HFF-Myc (cell line): ENCODE measurements around the gene CSNK1G1.

Experiments used
- DNase-seq: peaks from one replicate; pipeline ENCODE4 v3.0.0-alpha.2; 2011; ENCODE audit warnings: low read depth; ENCODE audit errors: extremely low read depth
- H3K4me3 ChIP-seq: replicated peaks from 2 replicates; pipeline ENCODE4 v1.5.1; 2011; ENCODE audit warnings: low read depth, mild to moderate bottlenecking, control low read depth, low read length
- TF ChIP-seq, protein P1 (sequence below): IDR thresholded peaks from 2 replicates; pipeline ENCODE4 v1.5.1; 2012; ENCODE audit warnings: mild to moderate bottlenecking, low read depth, low read length, control low read depth; ENCODE audit errors: missing control alignments

The CSNK1G1 gene

GRCh38 chr15:64287953-64288352, 68.0 kb downstream of the CSNK1G1 start:
- TF ChIP-seq, protein P1, sequence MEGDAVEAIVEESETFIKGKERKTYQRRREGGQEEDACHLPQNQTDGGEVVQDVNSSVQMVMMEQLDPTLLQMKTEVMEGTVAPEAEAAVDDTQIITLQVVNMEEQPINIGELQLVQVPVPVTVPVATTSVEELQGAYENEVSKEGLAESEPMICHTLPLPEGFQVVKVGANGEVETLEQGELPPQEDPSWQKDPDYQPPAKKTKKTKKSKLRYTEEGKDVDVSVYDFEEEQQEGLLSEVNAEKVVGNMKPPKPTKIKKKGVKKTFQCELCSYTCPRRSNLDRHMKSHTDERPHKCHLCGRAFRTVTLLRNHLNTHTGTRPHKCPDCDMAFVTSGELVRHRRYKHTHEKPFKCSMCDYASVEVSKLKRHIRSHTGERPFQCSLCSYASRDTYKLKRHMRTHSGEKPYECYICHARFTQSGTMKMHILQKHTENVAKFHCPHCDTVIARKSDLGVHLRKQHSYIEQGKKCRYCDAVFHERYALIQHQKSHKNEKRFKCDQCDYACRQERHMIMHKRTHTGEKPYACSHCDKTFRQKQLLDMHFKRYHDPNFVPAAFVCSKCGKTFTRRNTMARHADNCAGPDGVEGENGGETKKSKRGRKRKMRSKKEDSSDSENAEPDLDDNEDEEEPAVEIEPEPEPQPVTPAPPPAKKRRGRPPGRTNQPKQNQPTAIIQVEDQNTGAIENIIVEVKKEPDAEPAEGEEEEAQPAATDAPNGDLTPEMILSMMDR: no peak
- DNase-seq: no peak
- H3K4me3 ChIP-seq: no peak overlapping the region

GRCh38 chr15:64286473-64286872, 69.5 kb downstream of the CSNK1G1 start:
- no peak overlapping the region for H3K4me3 ChIP-seq
- no peak for DNase-seq
- TF ChIP-seq, protein P1: no peak

DNA sequence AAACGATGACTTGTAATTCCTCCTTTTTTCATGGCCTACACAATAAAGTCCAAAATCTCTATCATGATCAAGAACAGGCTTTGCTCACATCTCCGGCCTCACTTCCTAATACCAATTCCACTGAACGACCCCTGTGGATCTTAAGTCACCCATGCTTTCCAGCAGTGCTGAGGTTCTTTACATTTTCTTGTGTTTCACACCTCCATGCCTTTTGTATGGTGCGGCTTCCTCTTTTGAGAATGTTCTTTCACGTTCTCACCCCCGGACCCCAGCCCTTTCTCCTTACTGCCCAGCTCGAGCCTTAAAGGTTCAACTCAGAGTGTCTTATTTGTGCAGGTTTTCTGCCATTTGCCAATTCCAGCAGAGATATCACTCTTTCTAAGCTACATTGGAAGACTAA, 70.1 kb downstream of the CSNK1G1 start:
- DNase-seq: no peak
- H3K4me3 ChIP-seq: no peak overlapping the region
- TF ChIP-seq, protein P1: no peak

- TF ChIP-seq, protein P1: no peak
- DNase-seq: no peak
- H3K4me3 ChIP-seq: no peak overlapping the region
Observed at GRCh38 chr15:64285150-64285549, 70.8 kb downstream of the CSNK1G1 start.

DNA sequence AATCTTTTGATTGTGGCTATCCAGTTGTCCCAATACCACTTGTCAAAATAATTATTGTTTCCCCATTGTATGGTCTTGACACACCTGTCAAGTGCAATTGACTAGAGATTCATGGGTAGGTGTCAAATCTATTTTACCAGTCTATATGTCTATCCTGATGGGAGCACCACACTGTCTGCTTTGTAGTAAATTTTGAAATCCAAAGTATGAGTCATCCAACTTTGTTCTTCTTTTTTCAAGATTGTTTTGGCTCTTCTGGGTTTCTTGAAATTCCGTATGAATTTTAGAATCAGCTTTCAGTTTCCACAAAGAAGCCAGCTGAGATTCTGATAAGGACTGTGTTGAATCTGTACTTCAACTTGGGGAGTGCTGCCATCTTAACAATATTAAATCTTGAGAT, 71.9 kb downstream of the CSNK1G1 start:
- no peak overlapping the region for H3K4me3 ChIP-seq
- DNase-seq: peak; percentile 2
- TF ChIP-seq, protein P1: no peak

- no peak overlapping the region for H3K4me3 ChIP-seq
- TF ChIP-seq, protein P1: no peak
- DNase-seq: no peak
Observed at GRCh38 chr15:64282701-64283100, 73.3 kb downstream of the CSNK1G1 start.

- no peak overlapping the region for H3K4me3 ChIP-seq
- DNase-seq: no peak
- TF ChIP-seq, protein P1: no peak
Observed at GRCh38 chr15:64279131-64279530, 76.8 kb downstream of the CSNK1G1 start.
